Measurements from ENCODE around the gene RTN4R.

- TF ChIP-seq, protein P1, sequence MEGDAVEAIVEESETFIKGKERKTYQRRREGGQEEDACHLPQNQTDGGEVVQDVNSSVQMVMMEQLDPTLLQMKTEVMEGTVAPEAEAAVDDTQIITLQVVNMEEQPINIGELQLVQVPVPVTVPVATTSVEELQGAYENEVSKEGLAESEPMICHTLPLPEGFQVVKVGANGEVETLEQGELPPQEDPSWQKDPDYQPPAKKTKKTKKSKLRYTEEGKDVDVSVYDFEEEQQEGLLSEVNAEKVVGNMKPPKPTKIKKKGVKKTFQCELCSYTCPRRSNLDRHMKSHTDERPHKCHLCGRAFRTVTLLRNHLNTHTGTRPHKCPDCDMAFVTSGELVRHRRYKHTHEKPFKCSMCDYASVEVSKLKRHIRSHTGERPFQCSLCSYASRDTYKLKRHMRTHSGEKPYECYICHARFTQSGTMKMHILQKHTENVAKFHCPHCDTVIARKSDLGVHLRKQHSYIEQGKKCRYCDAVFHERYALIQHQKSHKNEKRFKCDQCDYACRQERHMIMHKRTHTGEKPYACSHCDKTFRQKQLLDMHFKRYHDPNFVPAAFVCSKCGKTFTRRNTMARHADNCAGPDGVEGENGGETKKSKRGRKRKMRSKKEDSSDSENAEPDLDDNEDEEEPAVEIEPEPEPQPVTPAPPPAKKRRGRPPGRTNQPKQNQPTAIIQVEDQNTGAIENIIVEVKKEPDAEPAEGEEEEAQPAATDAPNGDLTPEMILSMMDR (IDR thresholded peaks at IDR 0.05 in 2 of 3, conservative IDR thresholded peaks at IDR 0.05 in 1 of 3; ENCODE audit: borderline replicate concordance in 1 of 3, insufficient read depth in 1 of 3, low read depth in 2 of 3, low read length in 2 of 3) = no peak
- TF ChIP-seq ELF1 (IDR thresholded peaks at IDR 0.05; ENCODE audit: borderline replicate concordance, low read depth) (no peak), TCF7L2 (IDR thresholded peaks at IDR 0.05; ENCODE audit: borderline replicate concordance, extremely low read depth, insufficient read depth, insufficient read length) (no peak), EZH2phosphoT487 (IDR thresholded peaks at IDR 0.05; ENCODE audit: borderline replicate concordance) (no peak), ATF3 (IDR thresholded peaks at IDR 0.05) (no peak), POLR2A (IDR thresholded peaks at IDR 0.05; ENCODE audit: borderline replicate concordance, extremely low read depth, insufficient read depth, insufficient read length) (no peak), SIN3A (IDR thresholded peaks at IDR 0.05; ENCODE audit: low read depth) (no peak), YY1 (IDR thresholded peaks at IDR 0.05; ENCODE audit: extremely low read depth, insufficient replicate concordance, low read depth, low read length) (no peak)
Observed at GRCh38 chr22:20218987-20219386, 49.1 kb downstream of the RTN4R start.

Data from HCT116 (cell line).